ENCODE data around the gene CNMD. TPM values are rescaled to one million over a fixed set of nuclear protein-coding genes. Genes with fewer than 3 reads are reported as not detected.

The CNMD gene
- total RNA-seq, 1 experiment from 2014 or later = not detected

DNA sequence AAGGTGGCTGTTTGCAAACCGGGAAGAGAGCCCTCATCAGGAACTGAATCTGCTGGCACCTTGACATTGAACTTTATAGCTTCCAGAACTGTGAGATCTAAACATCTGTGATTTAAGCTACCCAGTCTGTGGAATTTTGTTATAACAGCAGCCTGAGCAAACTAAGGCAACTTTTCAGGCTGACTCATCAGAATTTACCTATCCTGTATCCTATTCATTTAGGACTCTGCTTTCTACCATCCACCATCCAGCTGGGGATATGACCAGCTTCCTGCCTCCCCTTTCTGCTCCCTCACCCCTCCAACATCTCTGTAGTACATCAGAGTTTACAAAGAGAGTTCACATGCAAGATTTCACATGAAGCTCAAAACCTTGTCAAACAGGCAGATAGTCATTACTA, 11.1 kb upstream of the CNMD start:
- Histone ChIP-seq H2AFZ (no peak overlapping the region), H4K20me1 (ENCODE audit: insufficient read depth) (no peaks in the 10 kb centered on the region; the same call in 1 of the 2 replicates), H3K9me2 (ENCODE audit: insufficient read depth) (no peaks in the 10 kb centered on the region), H3K4me1 (replicated peaks; ENCODE audit: insufficient read depth) (no peaks in the 10 kb centered on the region), H3K9me3 (ENCODE audit: insufficient read depth, low read depth) (no peaks in the 10 kb centered on the region), H3F3A (ENCODE audit: insufficient read depth, low read depth) (no peaks in the 10 kb centered on the region), H3K79me2 (ENCODE audit: low read depth) (no peaks in the 10 kb centered on the region), H3K27me3 (ENCODE audit: insufficient read depth, low read depth) (peaks cover 83% of the 10 kb centered on the region), H3K4me2 (no peak overlapping the region), H3K4me3 (no peak overlapping the region), H3K27ac (no peak overlapping the region), H3K36me3 (ENCODE audit: low read depth) (no peaks in the 10 kb centered on the region)
- BruUV-seq (replicated peaks) = no TSS peak
- intact Hi-C loops (cut with micrococcal nuclease; ENCODE audit: unreplicated experiment) = no loop called here
- TF ChIP-seq, protein P1, sequence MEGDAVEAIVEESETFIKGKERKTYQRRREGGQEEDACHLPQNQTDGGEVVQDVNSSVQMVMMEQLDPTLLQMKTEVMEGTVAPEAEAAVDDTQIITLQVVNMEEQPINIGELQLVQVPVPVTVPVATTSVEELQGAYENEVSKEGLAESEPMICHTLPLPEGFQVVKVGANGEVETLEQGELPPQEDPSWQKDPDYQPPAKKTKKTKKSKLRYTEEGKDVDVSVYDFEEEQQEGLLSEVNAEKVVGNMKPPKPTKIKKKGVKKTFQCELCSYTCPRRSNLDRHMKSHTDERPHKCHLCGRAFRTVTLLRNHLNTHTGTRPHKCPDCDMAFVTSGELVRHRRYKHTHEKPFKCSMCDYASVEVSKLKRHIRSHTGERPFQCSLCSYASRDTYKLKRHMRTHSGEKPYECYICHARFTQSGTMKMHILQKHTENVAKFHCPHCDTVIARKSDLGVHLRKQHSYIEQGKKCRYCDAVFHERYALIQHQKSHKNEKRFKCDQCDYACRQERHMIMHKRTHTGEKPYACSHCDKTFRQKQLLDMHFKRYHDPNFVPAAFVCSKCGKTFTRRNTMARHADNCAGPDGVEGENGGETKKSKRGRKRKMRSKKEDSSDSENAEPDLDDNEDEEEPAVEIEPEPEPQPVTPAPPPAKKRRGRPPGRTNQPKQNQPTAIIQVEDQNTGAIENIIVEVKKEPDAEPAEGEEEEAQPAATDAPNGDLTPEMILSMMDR (conservative IDR thresholded peaks at IDR 0.05) = no peak
- no peak for TF ChIP-seq EZH2 (IDR thresholded peaks at IDR 0.05; ENCODE audit: low read depth)
- DNase-seq = no peak
- ChIA-PET CTCF (no interaction called here), POLR2A (ENCODE audit: unreplicated experiment) (no interaction called here)

DNA sequence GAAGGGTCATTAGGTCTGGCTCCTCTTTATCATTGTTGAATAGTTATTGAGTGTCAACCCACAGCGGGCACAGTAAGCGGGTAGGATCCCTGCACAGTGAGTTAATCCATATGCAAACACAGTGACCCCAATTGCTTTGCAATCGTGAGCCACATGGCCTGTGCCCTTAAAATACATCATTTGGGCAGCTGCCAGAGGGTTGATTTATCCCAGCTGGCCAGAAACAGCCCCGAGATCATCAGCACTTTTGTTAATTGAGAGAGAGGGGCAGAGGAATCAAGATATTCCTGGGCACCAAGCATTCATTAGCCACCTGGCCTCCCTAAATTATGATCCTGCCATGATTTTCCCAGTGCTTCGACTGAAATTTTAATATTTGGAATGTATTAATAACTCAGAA, 9.8 kb upstream of the CNMD start:
- CTCF ChIA-PET = no interaction called here

DNA sequence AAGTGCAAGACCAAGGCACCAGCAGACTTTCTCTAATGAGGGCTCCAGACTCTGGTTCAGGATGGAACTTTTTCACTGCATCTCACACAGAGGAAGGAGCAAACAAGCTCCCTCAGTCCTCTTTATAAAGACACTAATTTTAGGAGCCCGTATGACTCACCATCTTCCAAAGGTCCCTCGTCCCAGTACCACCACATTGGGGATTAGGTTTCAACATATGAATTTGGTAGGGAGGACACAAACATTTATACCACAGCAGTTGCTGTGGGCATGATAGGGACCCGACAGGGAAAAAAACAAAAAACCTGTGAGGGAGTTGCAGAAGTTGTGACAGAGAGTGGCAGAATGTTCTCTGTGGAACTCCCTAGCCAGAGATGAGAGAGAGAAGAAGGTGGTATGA, 6.5 kb upstream of the CNMD start:
- Histone ChIP-seq H3K9me3 (ENCODE audit: insufficient read depth, low read depth) (no peaks in the 10 kb centered on the region), H3K9me2 (ENCODE audit: insufficient read depth) (no peaks in the 10 kb centered on the region; the same call in 1 of the 2 replicates), H3F3A (ENCODE audit: insufficient read depth, low read depth) (no peaks in the 10 kb centered on the region), H3K4me1 (replicated peaks; ENCODE audit: insufficient read depth) (no peaks in the 10 kb centered on the region), H3K4me2 (no peak overlapping the region), H2AFZ (no peak overlapping the region), H4K20me1 (ENCODE audit: insufficient read depth) (no peaks in the 10 kb centered on the region), H3K36me3 (ENCODE audit: low read depth) (no peaks in the 10 kb centered on the region), H3K4me3 (no peak overlapping the region), H3K27ac (no peak overlapping the region), H3K27me3 (ENCODE audit: insufficient read depth, low read depth) (peaks cover 81% of the 10 kb centered on the region), H3K79me2 (ENCODE audit: low read depth) (no peaks in the 10 kb centered on the region)
- DNase-seq = no peak
- POLR2A ChIA-PET (ENCODE audit: unreplicated experiment) = no interaction called here
- CTCF ChIA-PET = no interaction called here
- TF ChIP-seq, protein P1 (conservative IDR thresholded peaks at IDR 0.05) = no peak
- no peak for TF ChIP-seq EZH2 (IDR thresholded peaks at IDR 0.05; ENCODE audit: low read depth)
- no TSS peak for BruUV-seq (replicated peaks)
- intact Hi-C loops (cut with micrococcal nuclease; ENCODE audit: unreplicated experiment) = no loop called here

More for the DNA sequence above, 9.8 kb upstream of the CNMD start:
- no TSS peak for BruUV-seq (replicated peaks)
- Histone ChIP-seq H3K27me3 (ENCODE audit: insufficient read depth, low read depth) (peaks cover 83% of the 10 kb centered on the region), H3F3A (ENCODE audit: insufficient read depth, low read depth) (no peaks in the 10 kb centered on the region), H3K79me2 (ENCODE audit: low read depth) (no peaks in the 10 kb centered on the region), H3K9me2 (ENCODE audit: insufficient read depth) (no peaks in the 10 kb centered on the region), H3K4me3 (no peak overlapping the region), H3K9me3 (ENCODE audit: insufficient read depth, low read depth) (no peaks in the 10 kb centered on the region), H3K4me1 (replicated peaks; ENCODE audit: insufficient read depth) (no peaks in the 10 kb centered on the region), H3K4me2 (no peak overlapping the region), H3K27ac (no peak overlapping the region), H2AFZ (no peak overlapping the region), H3K36me3 (ENCODE audit: low read depth) (no peaks in the 10 kb centered on the region), H4K20me1 (ENCODE audit: insufficient read depth) (no peaks in the 10 kb centered on the region)
- POLR2A ChIA-PET (ENCODE audit: unreplicated experiment) = no interaction called here
- TF ChIP-seq, protein P1 (conservative IDR thresholded peaks at IDR 0.05) = no peak
- TF ChIP-seq EZH2 (IDR thresholded peaks at IDR 0.05; ENCODE audit: low read depth) = no peak
- intact Hi-C loops (cut with micrococcal nuclease; ENCODE audit: unreplicated experiment) = no loop called here
- no peak for DNase-seq
